HepG2 (cell line): ENCODE results near the gene PPIL3. TPM values are rescaled to one million over a fixed set of nuclear protein-coding genes. Genes with fewer than 3 reads are reported as not detected.
A peak's percentile ranks its signal among the peaks of the same experiment; 100 is the strongest.

ENCODE experiments used
- GLI4 ChIP-seq: sonication (generic); formaldehyde crosslinking; IDR thresholded peaks from 2 replicates; pipeline ENCODE4 v1.5.1; 2020; ENCODE audit warnings: missing genetic modification reagents, mild to moderate bottlenecking, moderate library complexity, borderline replicate concordance
- HBP1 ChIP-seq: IDR thresholded peaks from 2 replicates; pipeline ENCODE4 v1.6.1; 2016; ENCODE audit warnings: low read depth, control low read depth
- MBD4 ChIP-seq: IDR thresholded peaks from 2 replicates; pipeline ENCODE4 v1.6.1; 2012; ENCODE audit warnings: low read length, inconsistent platforms, borderline replicate concordance
- MEF2D ChIP-seq: sonication (generic); formaldehyde crosslinking; IDR thresholded peaks from 2 replicates; pipeline ENCODE4 v1.5.1; 2020; ENCODE audit warnings: mild to moderate bottlenecking, missing genetic modification reagents
- MZF1 ChIP-seq: sonication (generic); formaldehyde crosslinking; IDR thresholded peaks from 2 replicates; pipeline ENCODE4 v1.8.1; 2023; ENCODE audit warnings: mild to moderate bottlenecking, missing genetic modification reagents, borderline replicate concordance
- NKX3-1 ChIP-seq: sonication (generic); formaldehyde crosslinking; IDR thresholded peaks from 2 replicates; pipeline ENCODE4 v1.5.0; 2020; ENCODE audit warnings: missing genetic modification reagents
- RAD51 ChIP-seq: fragments of 450-650 bp; IDR thresholded peaks from 2 replicates; pipeline ENCODE4 v1.6.1; 2016; ENCODE audit warnings: borderline replicate concordance
- RBFOX2 ChIP-seq: fragments of 200-400 bp; formaldehyde crosslinking; IDR thresholded peaks from 2 replicates; pipeline ENCODE4 v1.6.1; 2017; ENCODE audit warnings: low read depth, mild to moderate bottlenecking, low read length
- SIN3A ChIP-seq: IDR thresholded peaks from 2 replicates; pipeline ENCODE4 v1.6.1; 2011; ENCODE audit warnings: low read depth, mild to moderate bottlenecking, control low read depth, low read length, borderline replicate concordance
- SNAPC5 ChIP-seq: sonication (generic); formaldehyde crosslinking; IDR thresholded peaks from 2 replicates; pipeline ENCODE4 v1.8.1; 2023; ENCODE audit warnings: mild to moderate bottlenecking, missing genetic modification reagents, borderline replicate concordance
- ZBTB3 ChIP-seq: sonication (generic); formaldehyde crosslinking; IDR thresholded peaks from 2 replicates; pipeline ENCODE4 v1.4.0; 2020; ENCODE audit warnings: low read depth, mild to moderate bottlenecking, moderate library complexity, missing genetic modification reagents, borderline replicate concordance
- ZKSCAN8 ChIP-seq: IDR thresholded peaks from 2 replicates; pipeline ENCODE4 v1.6.1; 2016; ENCODE audit warnings: borderline replicate concordance, missing genetic modification reagents, missing compliant biosample characterization
- ZNF329 ChIP-seq: sonication (generic); formaldehyde crosslinking; IDR thresholded peaks from 2 replicates; pipeline ENCODE4 v1.9.0; 2021; ENCODE audit warnings: low read depth, mild to moderate bottlenecking, missing genetic modification reagents
- ZNF547 ChIP-seq: sonication (generic); formaldehyde crosslinking; IDR thresholded peaks from 2 replicates; pipeline ENCODE4 v1.5.1; 2020; ENCODE audit warnings: mild to moderate bottlenecking, missing genetic modification reagents
- ZNF616 ChIP-seq: sonication (generic); formaldehyde crosslinking; IDR thresholded peaks from 2 replicates; pipeline ENCODE4 v1.5.0; 2020; ENCODE audit warnings: low read depth, mild to moderate bottlenecking, missing genetic modification reagents
- ZNF747 ChIP-seq: sonication (generic); formaldehyde crosslinking; IDR thresholded peaks from 2 replicates; pipeline ENCODE4 v1.8.1; 2023; ENCODE audit warnings: missing genetic modification reagents, mild to moderate bottlenecking, borderline replicate concordance
- polyA plus RNA-seq, 8 experiments: library from polyadenylated mRNA; depleted of rRNA in 3 of 8; stranded (reverse) in 7 of 8; unstranded in 1 of 8; fragments of >200 nt; fragmentation: Illumina TruSeq in 4 of 8; extraction: Trizol in 4 of 8; gene quantifications; 2 replicates each; pipeline versions ENCODE4 v1.2.1 to v1.2.3, GENCODE V29; 2011 to 2016; ENCODE audit warnings: low read depth in 4 of 8, missing spikeins in 1 of 8, mixed read lengths in 1 of 8; ENCODE audit not compliant: insufficient read depth in 1 of 8
- total RNA-seq, 5 experiments: library from RNA; depleted of rRNA; stranded (reverse); fragments of >200 nt; fragmentation: Illumina TruSeq; extraction: Trizol; gene quantifications; 2 replicates each; pipeline ENCODE4 v1.2.3, GENCODE V29; 2016; ENCODE audit warnings: low read depth in 1 of 5
- TF ChIP-seq, protein P1 (sequence below), 2 experiments: sonication (generic) in 1 of 2; formaldehyde crosslinking in 1 of 2; IDR thresholded peaks; 2 replicates each; pipeline versions ENCODE4 v1.5.1 to v1.6.1; 2011 to 2020; ENCODE audit warnings: borderline replicate concordance in 1 of 2, low read depth in 1 of 2, low read length in 1 of 2, mild to moderate bottlenecking in 1 of 2, missing genetic modification reagents in 1 of 2, moderate library complexity in 1 of 2
- TF ChIP-seq, protein P2 (sequence below): sonication (generic); formaldehyde crosslinking; IDR thresholded peaks from 2 replicates; pipeline ENCODE4 v1.8.1; 2023; ENCODE audit warnings: mild to moderate bottlenecking, missing genetic modification reagents
- TF ChIP-seq, protein P3 (sequence below): IDR thresholded peaks from 2 replicates; pipeline ENCODE4 v1.6.1; 2018; ENCODE audit warnings: missing genetic modification reagents

PPIL3 gene
- total and polyA plus RNA-seq, 2 of the 13 experiments (the other 11 are each of a cell fraction or from before 2014, with no cell fraction given) = 98.7 to 107 TPM

DNA sequence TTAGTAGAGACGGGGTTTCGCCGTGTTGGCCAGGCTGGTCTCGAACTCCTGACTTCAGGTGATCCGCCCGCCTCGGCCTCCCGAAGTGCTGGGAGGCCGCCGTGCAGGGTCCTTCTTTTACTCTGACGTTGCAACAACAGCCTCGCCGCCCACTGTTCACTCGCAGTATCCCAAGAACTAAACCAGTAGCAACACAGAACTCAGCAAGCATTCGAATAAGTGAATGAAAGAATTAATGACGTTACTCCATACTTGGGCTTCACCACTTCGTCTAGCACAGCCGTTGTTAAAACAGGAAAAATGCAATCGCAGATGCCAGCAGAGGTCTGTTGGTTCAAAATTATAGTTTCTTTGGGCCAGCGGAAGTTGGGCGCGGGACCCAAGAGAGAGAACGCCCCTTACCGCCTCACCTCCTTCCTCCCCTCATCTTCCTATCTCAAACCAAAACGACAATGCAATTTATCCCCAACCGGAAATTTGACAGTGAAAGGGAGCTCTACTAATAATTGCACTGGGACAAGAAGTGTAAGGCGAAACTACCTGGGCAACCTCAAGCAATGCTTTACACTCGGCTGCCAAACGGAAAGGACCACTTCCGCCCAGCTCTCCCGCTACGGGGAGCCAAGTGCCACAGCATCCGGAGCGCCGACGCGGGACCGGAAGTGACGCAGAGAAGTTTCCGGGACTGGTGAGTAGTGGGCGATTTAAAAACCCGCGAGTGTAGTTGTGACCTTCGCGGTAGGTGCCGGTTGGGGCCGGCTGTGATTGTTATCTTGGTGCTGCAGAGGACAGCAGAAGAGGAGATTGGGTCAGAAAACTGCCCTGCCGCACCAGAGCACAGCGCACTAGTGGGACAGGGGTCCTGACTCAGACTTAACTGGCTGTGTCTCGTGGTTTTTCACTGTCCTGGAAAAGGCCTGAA, at the start of gene PPIL3, which contains the start of gene NIF3L1 (continued):
- TF ChIP-seq, protein P1, sequence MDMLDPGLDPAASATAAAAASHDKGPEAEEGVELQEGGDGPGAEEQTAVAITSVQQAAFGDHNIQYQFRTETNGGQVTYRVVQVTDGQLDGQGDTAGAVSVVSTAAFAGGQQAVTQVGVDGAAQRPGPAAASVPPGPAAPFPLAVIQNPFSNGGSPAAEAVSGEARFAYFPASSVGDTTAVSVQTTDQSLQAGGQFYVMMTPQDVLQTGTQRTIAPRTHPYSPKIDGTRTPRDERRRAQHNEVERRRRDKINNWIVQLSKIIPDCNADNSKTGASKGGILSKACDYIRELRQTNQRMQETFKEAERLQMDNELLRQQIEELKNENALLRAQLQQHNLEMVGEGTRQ (IDR thresholded peaks at IDR 0.05; ENCODE audit: low read depth, low read length) = no peak
- TF ChIP-seq, protein P1 (CRISPR knock-in tag; IDR thresholded peaks at IDR 0.05; ENCODE audit: borderline replicate concordance) = no peak; the same call in 1 of the 2 replicates
- TF ChIP-seq RAD51 (no peak), MBD4 (no peak; the same call in 1 of the 2 replicates), ZKSCAN8 (CRISPR knock-in tag) (peak; percentile 82), ZNF616 (CRISPR knock-in tag) (0 out of 2 replicates have a peak, but pooled peaks have one; percentile 28), SIN3A (peak; percentile 97), MZF1 (CRISPR knock-in tag) (peak; percentile 65; the same call in 1 of the 2 replicates), ZNF547 (CRISPR knock-in tag) (peak; percentile 81), ZBTB3 (no peak; the same call in 1 of the 2 replicates), HBP1 (CRISPR knock-in tag) (peak; percentile 71), RBFOX2 (peak; percentile 1; the same call in 1 of the 2 replicates), GLI4 (CRISPR knock-in tag) (peak; percentile 38; the same call in 1 of the 2 replicates), ZNF747 (no peak), SNAPC5 (no peak; the same call in 1 of the 2 replicates), ZNF329 (CRISPR knock-in tag) (peak; percentile 53; the same call in 1 of the 2 replicates), NKX3-1 (CRISPR knock-in tag) (peak; percentile 93), MEF2D (CRISPR knock-in tag) (peak; percentile 59; the same call in 1 of the 2 replicates)
- TF ChIP-seq, protein P2, sequence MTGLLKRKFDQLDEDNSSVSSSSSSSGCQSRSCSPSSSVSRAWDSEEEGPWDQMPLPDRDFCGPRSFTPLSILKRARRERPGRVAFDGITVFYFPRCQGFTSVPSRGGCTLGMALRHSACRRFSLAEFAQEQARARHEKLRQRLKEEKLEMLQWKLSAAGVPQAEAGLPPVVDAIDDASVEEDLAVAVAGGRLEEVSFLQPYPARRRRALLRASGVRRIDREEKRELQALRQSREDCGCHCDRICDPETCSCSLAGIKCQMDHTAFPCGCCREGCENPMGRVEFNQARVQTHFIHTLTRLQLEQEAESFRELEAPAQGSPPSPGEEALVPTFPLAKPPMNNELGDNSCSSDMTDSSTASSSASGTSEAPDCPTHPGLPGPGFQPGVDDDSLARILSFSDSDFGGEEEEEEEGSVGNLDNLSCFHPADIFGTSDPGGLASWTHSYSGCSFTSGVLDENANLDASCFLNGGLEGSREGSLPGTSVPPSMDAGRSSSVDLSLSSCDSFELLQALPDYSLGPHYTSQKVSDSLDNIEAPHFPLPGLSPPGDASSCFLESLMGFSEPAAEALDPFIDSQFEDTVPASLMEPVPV (CRISPR knock-in tag) = peak; percentile 94
- TF ChIP-seq, protein P3, sequence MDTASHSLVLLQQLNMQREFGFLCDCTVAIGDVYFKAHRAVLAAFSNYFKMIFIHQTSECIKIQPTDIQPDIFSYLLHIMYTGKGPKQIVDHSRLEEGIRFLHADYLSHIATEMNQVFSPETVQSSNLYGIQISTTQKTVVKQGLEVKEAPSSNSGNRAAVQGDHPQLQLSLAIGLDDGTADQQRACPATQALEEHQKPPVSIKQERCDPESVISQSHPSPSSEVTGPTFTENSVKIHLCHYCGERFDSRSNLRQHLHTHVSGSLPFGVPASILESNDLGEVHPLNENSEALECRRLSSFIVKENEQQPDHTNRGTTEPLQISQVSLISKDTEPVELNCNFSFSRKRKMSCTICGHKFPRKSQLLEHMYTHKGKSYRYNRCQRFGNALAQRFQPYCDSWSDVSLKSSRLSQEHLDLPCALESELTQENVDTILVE (CRISPR knock-in tag) = peak; percentile 98
